Neural crest cell (in vitro differentiated cells): Measurements from ENCODE around the gene NMU. TPM values are rescaled to one million over a fixed set of nuclear protein-coding genes. Genes with fewer than 3 reads are reported as not detected.
A peak's percentile ranks its signal among the peaks of the same experiment; 100 is the strongest.

Experiments used
- DNase-seq: peaks from one replicate; pipeline ENCODE4 v3.0.0; 2021; ENCODE audit warnings: low read depth, mixed read lengths, low spot score
- H3K27ac Mint-ChIP-seq: one replicate; pipeline ENCODE4 v1.8.0; 2021; ENCODE audit warnings: mild to moderate bottlenecking, mixed read lengths; ENCODE audit not compliant: unreplicated experiment
- H3K27me3 Mint-ChIP-seq: 2 replicates; pipeline ENCODE4 v1.8.0; 2021; ENCODE audit warnings: low read depth, mild to moderate bottlenecking, mixed read lengths
- H3K36me3 Mint-ChIP-seq: 2 replicates; pipeline ENCODE4 v1.8.0; 2021; ENCODE audit warnings: low read depth, mild to moderate bottlenecking, mixed read lengths
- H3K4me1 Mint-ChIP-seq: 2 replicates; pipeline ENCODE4 v1.8.0; 2021; ENCODE audit warnings: mixed read lengths
- H3K4me3 Mint-ChIP-seq: one replicate; pipeline ENCODE4 v1.8.0; 2021; ENCODE audit warnings: mild to moderate bottlenecking, mixed read lengths
- H3K9me3 Mint-ChIP-seq: 2 replicates; pipeline ENCODE4 v1.8.0; 2021; ENCODE audit warnings: mixed read lengths
- CTCF ChIP-seq: fragments of 200-600 bp; sonication (generic); conservative IDR thresholded peaks from 2 replicates; pipeline ENCODE4 v1.5.0; 2021; ENCODE audit warnings: antibody characterized with exemption, mild to moderate bottlenecking
- total RNA-seq: library from RNA; stranded (reverse); gene quantifications from 2 replicates; pipeline ENCODE4 v1.2.1, GENCODE V29; 2021

Gene NMU
- total RNA-seq, 1 donor from 2014 or later, result 10.3 TPM

- no peak for TF ChIP-seq CTCF
- peak overlapping the region; percentile 96 for H3K4me3 Mint-ChIP-seq
- no peaks in the 10 kb centered on the region for H3K9me3 Mint-ChIP-seq
- DNase-seq, result no peak
- peak overlapping the region; percentile 22 for H3K27ac Mint-ChIP-seq
- H3K36me3 Mint-ChIP-seq, result no peaks in the 10 kb centered on the region
- H3K27me3 Mint-ChIP-seq, result no peaks in the 10 kb centered on the region
- H3K4me1 Mint-ChIP-seq, result peaks cover 40% of the 10 kb centered on the region
Observed at GRCh38 chr4:55547918-55548317, 88.2 kb downstream of the NMU start.

GRCh38 chr4:55547466-55547770 is 88.7 kb downstream of the NMU start:
- Mint-ChIP-seq H3K4me1 (peaks cover 40% of the 10 kb centered on the region), H3K9me3 (no peaks in the 10 kb centered on the region), H3K36me3 (no peaks in the 10 kb centered on the region), H3K27ac (peak overlapping the region; percentile 96), H3K4me3 (peak overlapping the region; percentile 96), H3K27me3 (no peaks in the 10 kb centered on the region)
- no peak for TF ChIP-seq CTCF
- DNase-seq, result no peak

GRCh38 chr4:55546756-55547465 is 89.2 kb downstream of the NMU start, which contains the start of gene CLOCK:
TSS of gene CLOCK (minus strand) at chr4:55546909. CDS start at chr4:55482785, 64,124 bp downstream.
- Mint-ChIP-seq H3K4me3 (peak within 1 kb of the TSS; percentile 96), H3K4me1 (peaks cover 40% of the 10 kb centered on the region), H3K9me3 (no peaks in the 10 kb centered on the region), H3K27ac (peak within 1 kb of the TSS; percentile 96), H3K36me3 (no peaks in the 10 kb centered on the region), H3K27me3 (no peaks in the 10 kb centered on the region)
- peak; percentile 68 for TF ChIP-seq CTCF
- peak; percentile 87 for DNase-seq

GRCh38 chr4:55546506-55546755 is 89.7 kb downstream of the NMU start:
- Mint-ChIP-seq H3K27ac (no peak overlapping the region), H3K4me3 (peak overlapping the region; percentile 96), H3K27me3 (no peaks in the 10 kb centered on the region), H3K9me3 (no peaks in the 10 kb centered on the region), H3K4me1 (peaks cover 40% of the 10 kb centered on the region), H3K36me3 (no peaks in the 10 kb centered on the region)
- DNase-seq, result no peak
- TF ChIP-seq CTCF, result no peak

GRCh38 chr4:55545641-55546505 is 90.2 kb downstream of the NMU start:
- H3K9me3 Mint-ChIP-seq, result no peaks in the 10 kb centered on the region
- no peaks in the 10 kb centered on the region for H3K27me3 Mint-ChIP-seq
- H3K27ac Mint-ChIP-seq, result no peak overlapping the region
- DNase-seq, result peak; percentile 54
- H3K36me3 Mint-ChIP-seq, result no peaks in the 10 kb centered on the region
- peaks cover 40% of the 10 kb centered on the region for H3K4me1 Mint-ChIP-seq
- H3K4me3 Mint-ChIP-seq, result peak overlapping the region; percentile 95
- no peak for TF ChIP-seq CTCF

Other genes starting within 250 kb of the NMU start
- 62.7 TPM in 2 replicates for gene TMEM165, start 240.3 kb downstream of the NMU start, total RNA-seq
- gene CLOCK, start 89.4 kb downstream of the NMU start, total RNA-seq, result 21.6 and 24.2 TPM in 2 replicates
- gene PDCL2, start 44.1 kb downstream of the NMU start, total RNA-seq, result not detected in 2 replicates
- not detected in 2 replicates for gene EXOC1L, start 183.5 kb upstream of the NMU start, total RNA-seq
- gene EXOC1, start 217.3 kb upstream of the NMU start, total RNA-seq, result 25.9 and 27.3 TPM in 2 replicates